AG04450 (cell line): ENCODE data around the gene SLC16A11. TPM values are rescaled to one million over a fixed set of nuclear protein-coding genes. Genes with fewer than 3 reads are reported as not detected.

Experiments
- CTCF ChIA-PET: fragments of 300-600, 350-600 bp; formaldehyde crosslinking; extraction: SDS; loops from one replicate; lab custom pipeline; 2022; ENCODE audit warnings: antibody characterized with exemption, inconsistent platforms; lab: Charles Lee
- POLR2A ChIA-PET: fragments of 350-600 bp; formaldehyde crosslinking; extraction: SDS; loops from one replicate; lab custom pipeline; 2021; ENCODE audit warnings: antibody characterized with exemption, inconsistent platforms; lab: Yijun Ruan, JAX
- DNase-seq: peaks from one replicate; pipeline ENCODE4 v3.0.0-alpha.2; 2011; ENCODE audit warnings: low read depth, low spot score
- H3K27ac ChIP-seq: one replicate; pipeline ENCODE4 v1.5.1; 2012; ENCODE audit warnings: low read depth, low read length, control low read depth
- H3K27me3 ChIP-seq: one replicate; pipeline ENCODE4 v1.6.0; 2012; ENCODE audit warnings: low read length; ENCODE audit not compliant: control insufficient read depth, insufficient read depth
- H3K4me3 ChIP-seq: 2 replicates; pipeline ENCODE4 v1.5.1; 2011; ENCODE audit warnings: mild to moderate bottlenecking, low read depth, low read length, control low read depth
- H3K9me3 ChIP-seq: 2 replicates; pipeline ENCODE4 v1.5.1; 2012; ENCODE audit warnings: low read length; ENCODE audit not compliant: control insufficient read depth, insufficient read depth
- polyA plus RNA-seq: library from polyadenylated mRNA; depleted of rRNA; stranded (reverse); fragments of >200 nt; gene quantifications from 2 replicates; pipeline ENCODE4 v1.2.3, GENCODE V29; 2011
- TF ChIP-seq, protein P1 (sequence below): IDR thresholded peaks from 2 replicates; pipeline ENCODE4 v1.5.1; 2011; ENCODE audit warnings: low read depth, low read length, control low read depth, inconsistent platforms

Gene SLC16A11
- polyA plus RNA-seq, 1 experiment = not detected

DNA sequence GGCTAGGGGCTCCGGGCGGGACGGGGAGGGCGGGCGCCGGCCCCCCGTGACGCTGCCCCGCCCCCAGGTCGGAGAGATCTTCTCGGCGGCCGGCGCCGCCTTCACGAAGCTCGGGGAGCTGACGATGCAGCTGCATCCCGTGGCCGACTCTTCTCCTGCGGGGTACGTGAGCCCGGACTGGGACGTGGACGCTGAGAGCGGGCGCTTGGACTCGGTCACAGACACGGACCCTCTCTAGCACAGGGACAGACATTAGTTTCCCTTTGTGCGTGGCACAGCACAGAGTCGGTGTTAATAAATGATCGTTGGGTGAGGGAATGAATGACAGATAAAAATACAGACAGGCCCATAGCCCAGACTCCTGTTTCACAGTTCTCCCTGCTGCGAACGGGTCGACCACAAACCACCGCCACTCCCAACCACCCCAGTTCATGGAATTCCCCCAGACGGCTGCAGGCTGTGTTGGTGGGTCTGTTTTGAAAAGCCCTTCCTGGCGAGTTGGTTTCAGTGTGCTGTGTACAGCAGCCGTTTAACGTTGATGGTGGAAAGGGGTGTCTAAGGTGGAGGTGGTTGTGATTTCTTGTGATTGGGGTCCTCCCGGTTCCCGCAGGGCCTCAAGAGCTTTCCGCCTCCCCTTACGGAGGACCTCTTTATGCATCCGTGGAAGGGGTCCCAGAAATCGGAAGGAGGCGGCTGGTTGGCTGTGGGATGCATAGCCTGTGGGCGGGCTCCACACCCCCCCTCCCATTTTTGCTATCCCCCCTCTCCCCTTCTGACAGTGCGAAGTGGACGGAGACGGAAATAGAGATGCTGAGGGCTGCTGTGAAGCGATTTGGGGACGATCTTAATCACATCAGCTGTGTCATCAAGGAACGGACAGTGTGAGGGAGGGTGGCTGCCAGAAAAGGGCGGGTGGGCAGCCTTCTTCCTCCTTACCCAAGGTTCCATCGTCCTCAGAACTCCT lies 28.6 kb downstream of the SLC16A11 start:
- ChIA-PET CTCF (interaction anchor here (0.5 to 1.5 kb wide), 11 partner anchors 9 to 1642 kb away, joined by 3 to 9 read pairs (median 5); no protein-coding TSS in a partner anchor), POLR2A (interaction anchor here (1.0 kb wide), 1 partner anchor 10 kb away, joined by 3 read pairs; no protein-coding TSS in a partner anchor)
- Histone ChIP-seq H3K4me3 (peak overlapping the region; percentile 83), H3K27me3 (no peaks in the 10 kb centered on the region), H3K27ac (peak overlapping the region; percentile 97), H3K9me3 (peaks cover 4% of the 10 kb centered on the region; the same call in 1 of the 2 replicates)
- DNase-seq = no peak
- TF ChIP-seq, protein P1, sequence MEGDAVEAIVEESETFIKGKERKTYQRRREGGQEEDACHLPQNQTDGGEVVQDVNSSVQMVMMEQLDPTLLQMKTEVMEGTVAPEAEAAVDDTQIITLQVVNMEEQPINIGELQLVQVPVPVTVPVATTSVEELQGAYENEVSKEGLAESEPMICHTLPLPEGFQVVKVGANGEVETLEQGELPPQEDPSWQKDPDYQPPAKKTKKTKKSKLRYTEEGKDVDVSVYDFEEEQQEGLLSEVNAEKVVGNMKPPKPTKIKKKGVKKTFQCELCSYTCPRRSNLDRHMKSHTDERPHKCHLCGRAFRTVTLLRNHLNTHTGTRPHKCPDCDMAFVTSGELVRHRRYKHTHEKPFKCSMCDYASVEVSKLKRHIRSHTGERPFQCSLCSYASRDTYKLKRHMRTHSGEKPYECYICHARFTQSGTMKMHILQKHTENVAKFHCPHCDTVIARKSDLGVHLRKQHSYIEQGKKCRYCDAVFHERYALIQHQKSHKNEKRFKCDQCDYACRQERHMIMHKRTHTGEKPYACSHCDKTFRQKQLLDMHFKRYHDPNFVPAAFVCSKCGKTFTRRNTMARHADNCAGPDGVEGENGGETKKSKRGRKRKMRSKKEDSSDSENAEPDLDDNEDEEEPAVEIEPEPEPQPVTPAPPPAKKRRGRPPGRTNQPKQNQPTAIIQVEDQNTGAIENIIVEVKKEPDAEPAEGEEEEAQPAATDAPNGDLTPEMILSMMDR = no peak

DNA sequence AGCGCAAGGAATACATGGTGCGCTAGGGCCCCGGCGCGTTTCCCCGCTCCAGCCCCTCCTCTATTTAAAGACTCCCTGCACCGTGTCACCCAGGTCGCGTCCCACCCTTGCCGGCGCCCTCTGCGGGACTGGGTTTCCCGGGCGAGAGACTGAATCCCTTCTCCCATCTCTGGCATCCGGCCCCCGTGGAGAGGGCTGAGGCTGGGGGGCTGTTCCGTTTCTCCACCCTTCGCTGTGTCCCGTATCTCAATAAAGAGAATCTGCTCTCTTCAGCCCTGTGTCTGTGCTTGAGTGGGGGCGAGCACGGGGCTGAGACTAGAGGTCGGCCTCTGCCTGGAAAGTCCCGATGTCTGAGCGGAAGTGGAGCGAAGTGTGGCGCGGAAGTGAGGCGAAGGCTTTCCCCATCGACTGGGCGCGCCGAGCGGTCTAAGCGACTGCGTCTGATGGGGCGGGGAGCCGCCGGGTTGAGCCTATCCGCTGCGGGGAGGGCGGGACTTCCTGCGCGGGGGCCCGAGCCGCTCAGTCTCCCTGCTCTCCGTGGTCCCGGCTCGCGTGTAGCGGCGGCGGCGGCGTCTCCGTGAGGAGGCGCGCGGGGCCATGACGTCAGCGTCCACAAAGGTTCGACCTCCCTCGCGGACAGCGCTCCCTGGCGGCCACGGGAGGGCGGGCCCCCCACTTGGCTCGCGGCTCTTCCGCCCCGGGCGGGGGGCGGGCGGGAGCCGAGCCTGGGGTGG lies 29.5 kb downstream of the SLC16A11 start:
- POLR2A ChIA-PET = interaction anchor here (1.0 kb wide), 1 partner anchor 10 kb away, joined by 3 read pairs; no protein-coding TSS in a partner anchor

DNA sequence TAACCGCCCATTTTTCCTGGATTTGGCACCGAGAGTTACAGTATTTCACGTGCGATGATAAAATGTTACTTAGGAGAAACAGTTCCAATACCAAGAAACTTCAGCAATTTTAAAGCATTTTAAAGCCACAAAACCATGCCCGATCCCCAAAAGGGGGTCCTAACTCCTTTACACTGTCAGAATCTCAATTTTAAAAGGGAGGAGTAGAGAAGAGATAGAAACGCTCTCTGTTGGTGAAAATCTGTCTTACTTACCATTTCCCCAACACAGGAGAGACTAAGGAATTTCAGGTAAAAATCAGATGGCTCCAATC lies 32.0 kb downstream of the SLC16A11 start:
- H3K9me3 ChIP-seq = peaks cover 7% of the 10 kb centered on the region; the same call in 1 of the 2 replicates
- no peak for DNase-seq
- peak overlapping the region; percentile 97 for H3K4me3 ChIP-seq
- TF ChIP-seq, protein P1 = no peak
- H3K27ac ChIP-seq = peak overlapping the region; percentile 99
- POLR2A ChIA-PET = interaction anchor here (0.9 kb wide), 1 partner anchor 16 kb away, joined by 3 read pairs; the partner anchor contains the start of gene ALOX12
- no peaks in the 10 kb centered on the region for H3K27me3 ChIP-seq
- CTCF ChIA-PET = interaction anchor here (0.8 to 3.8 kb wide), 4 partner anchors 10 to 101 kb away, joined by 3 to 25 read pairs (median 12); no protein-coding TSS in a partner anchor

More for the DNA sequence above, 29.5 kb downstream of the SLC16A11 start:
- DNase-seq = peak; percentile 93
- CTCF ChIA-PET = interaction anchor here (0.5 to 1.3 kb wide), 6 partner anchors 10 to 1643 kb away, joined by 3 to 9 read pairs (median 4); no protein-coding TSS in a partner anchor
- Histone ChIP-seq H3K4me3 (peak overlapping the region; percentile 97), H3K27me3 (no peaks in the 10 kb centered on the region), H3K27ac (peak overlapping the region; percentile 99), H3K9me3 (peaks cover 4% of the 10 kb centered on the region; the same call in 1 of the 2 replicates)
- TF ChIP-seq, protein P1 = peak; percentile 56

DNA sequence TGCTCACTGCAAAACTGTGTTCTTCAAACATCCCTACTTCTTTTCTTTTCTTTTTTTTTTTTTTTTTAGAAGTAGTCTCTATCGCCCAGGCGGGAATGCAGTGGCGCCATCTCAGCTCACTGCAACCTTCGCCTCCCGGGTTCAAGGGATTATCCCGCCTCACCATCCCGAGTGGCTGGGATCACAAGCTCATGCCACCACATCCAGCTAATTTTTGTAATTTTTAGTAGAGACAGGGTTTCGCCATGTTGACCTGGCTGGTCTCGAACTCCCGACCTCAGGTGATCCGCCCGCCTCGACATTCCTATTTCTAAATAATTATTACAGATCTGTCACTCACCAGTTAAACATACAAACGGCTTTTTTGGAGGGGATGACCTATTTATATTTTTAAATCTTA lies 32.5 kb downstream of the SLC16A11 start:
- TF ChIP-seq, protein P1 = no peak
- Histone ChIP-seq H3K9me3 (peaks cover 7% of the 10 kb centered on the region; the same call in 1 of the 2 replicates), H3K27me3 (no peaks in the 10 kb centered on the region), H3K4me3 (peak overlapping the region; percentile 97), H3K27ac (no peak overlapping the region)
- ChIA-PET POLR2A (no interaction called here), CTCF (interaction anchor here (2.6 to 3.8 kb wide), 3 partner anchors 10 to 100 kb away, joined by 17 to 25 read pairs (median 18); no protein-coding TSS in a partner anchor)
- no peak for DNase-seq
